SK-N-SH (cell line): ENCODE results near the gene SHB.

ENCODE experiments used
- CHD2 ChIP-seq: fragments of 150-350 bp; IDR thresholded peaks from 2 replicates; pipeline ENCODE4 v1.6.1; 2018; ENCODE audit warnings: low read length; ENCODE audit not compliant: partially characterized antibody
- USF1 ChIP-seq: IDR thresholded peaks from 2 replicates; pipeline ENCODE4 v1.4.0; 2012; ENCODE audit warnings: low read depth, borderline replicate concordance
- TF ChIP-seq, protein P1 (sequence below): fragments of 200-600 bp; sonication (generic); IDR thresholded peaks from 2 replicates; pipeline ENCODE4 v1.6.1; 2017; ENCODE audit warnings: antibody characterized with exemption, mild to moderate bottlenecking, moderate library complexity

DNA sequence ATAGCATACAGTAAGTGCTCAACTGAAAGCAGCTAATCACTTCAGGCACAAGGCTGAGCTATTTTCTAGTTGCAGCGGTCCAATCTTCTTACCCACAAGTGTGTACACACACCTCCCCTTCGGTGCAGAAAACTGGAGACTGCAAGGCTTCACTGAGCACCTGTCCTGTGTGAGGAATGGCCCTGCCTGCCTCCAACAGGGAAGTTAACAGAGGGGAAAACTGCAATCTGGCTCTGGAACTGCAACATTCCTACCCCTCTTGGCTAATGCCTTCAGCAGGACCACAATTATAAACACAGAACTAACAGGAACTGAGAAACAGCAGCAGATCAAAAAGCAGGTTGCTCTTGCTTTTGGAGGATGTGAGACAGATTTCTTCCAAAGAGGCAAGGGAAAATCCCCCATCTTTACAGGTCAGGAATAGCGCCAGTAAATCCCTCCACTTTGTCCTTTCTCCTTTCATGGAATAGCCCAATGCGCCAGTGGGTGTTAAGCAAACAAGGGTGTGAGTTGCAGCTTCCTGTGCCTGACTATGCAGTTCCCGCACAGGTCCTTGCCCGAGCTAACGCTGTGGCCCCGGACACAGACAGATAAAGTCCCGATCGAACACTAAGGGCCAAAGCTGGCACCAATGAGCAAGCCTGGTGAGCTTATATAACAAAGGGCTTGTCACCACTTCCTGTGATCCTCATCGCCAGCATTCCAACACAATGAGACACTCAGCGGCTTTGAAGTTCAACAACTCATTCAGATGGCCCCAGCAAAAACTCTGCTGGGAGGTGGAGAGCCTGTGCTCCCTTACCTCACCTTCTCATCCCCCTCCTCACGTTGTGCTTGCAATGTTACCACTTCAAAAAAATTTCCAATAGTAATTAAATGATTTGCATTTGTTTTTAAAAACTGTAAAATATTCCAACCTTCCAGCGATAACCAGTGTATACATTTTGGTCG is 21.5 kb downstream of the SHB start:
- TF ChIP-seq, protein P1, sequence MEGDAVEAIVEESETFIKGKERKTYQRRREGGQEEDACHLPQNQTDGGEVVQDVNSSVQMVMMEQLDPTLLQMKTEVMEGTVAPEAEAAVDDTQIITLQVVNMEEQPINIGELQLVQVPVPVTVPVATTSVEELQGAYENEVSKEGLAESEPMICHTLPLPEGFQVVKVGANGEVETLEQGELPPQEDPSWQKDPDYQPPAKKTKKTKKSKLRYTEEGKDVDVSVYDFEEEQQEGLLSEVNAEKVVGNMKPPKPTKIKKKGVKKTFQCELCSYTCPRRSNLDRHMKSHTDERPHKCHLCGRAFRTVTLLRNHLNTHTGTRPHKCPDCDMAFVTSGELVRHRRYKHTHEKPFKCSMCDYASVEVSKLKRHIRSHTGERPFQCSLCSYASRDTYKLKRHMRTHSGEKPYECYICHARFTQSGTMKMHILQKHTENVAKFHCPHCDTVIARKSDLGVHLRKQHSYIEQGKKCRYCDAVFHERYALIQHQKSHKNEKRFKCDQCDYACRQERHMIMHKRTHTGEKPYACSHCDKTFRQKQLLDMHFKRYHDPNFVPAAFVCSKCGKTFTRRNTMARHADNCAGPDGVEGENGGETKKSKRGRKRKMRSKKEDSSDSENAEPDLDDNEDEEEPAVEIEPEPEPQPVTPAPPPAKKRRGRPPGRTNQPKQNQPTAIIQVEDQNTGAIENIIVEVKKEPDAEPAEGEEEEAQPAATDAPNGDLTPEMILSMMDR, result no peak
- no peak for TF ChIP-seq CHD2
- no peak for TF ChIP-seq USF1
